ENCODE measurements around the gene NELFE.
"Not testable (repeated sequence)": the region's sequence is repeated elsewhere in the genome, so short reads cannot be mapped to it uniquely, and the experiment has no call there.

The NELFE gene

GRCh38 chr6:31907158-31907813, 51.5 kb downstream of the NELFE start:
- no peak for TF ChIP-seq CTCF (IDR thresholded peaks at IDR 0.05; ENCODE audit: extremely low read depth, insufficient read depth, missing control alignments)
- in situ Hi-C loops (cut with MboI; ENCODE audit: low pct_unique_long_range_greater_than_20kb, low sequenced_read_pairs, unreplicated experiment): no loop called here
- DNase-seq (ENCODE audit: low spot score): no peak

- DNase-seq (ENCODE audit: low spot score); in situ Hi-C loops (cut with MboI; ENCODE audit: low pct_unique_long_range_greater_than_20kb, low sequenced_read_pairs, unreplicated experiment): not testable (repeated sequence)
Measured at GRCh38 chr6:31906727-31907126, 52.0 kb downstream of the NELFE start.

GRCh38 chr6:31906122-31906521, 52.6 kb downstream of the NELFE start:
- in situ Hi-C loops (cut with MboI; ENCODE audit: low pct_unique_long_range_greater_than_20kb, low sequenced_read_pairs, unreplicated experiment): no loop called here
- TF ChIP-seq CTCF (IDR thresholded peaks at IDR 0.05; ENCODE audit: extremely low read depth, insufficient read depth, missing control alignments): no peak
- DNase-seq (ENCODE audit: low spot score): no peak

GRCh38 chr6:31905041-31905440, 53.7 kb downstream of the NELFE start:
- no peak for TF ChIP-seq CTCF (IDR thresholded peaks at IDR 0.05; ENCODE audit: extremely low read depth, insufficient read depth, missing control alignments)
- no peak for DNase-seq (ENCODE audit: low spot score)
- in situ Hi-C loops (cut with MboI; ENCODE audit: low pct_unique_long_range_greater_than_20kb, low sequenced_read_pairs, unreplicated experiment): no loop called here

GRCh38 chr6:31903957-31904356, 54.8 kb downstream of the NELFE start:
- DNase-seq (ENCODE audit: low spot score): no peak
- no peak for TF ChIP-seq CTCF (IDR thresholded peaks at IDR 0.05; ENCODE audit: extremely low read depth, insufficient read depth, missing control alignments)
- in situ Hi-C loops (cut with MboI; ENCODE audit: low pct_unique_long_range_greater_than_20kb, low sequenced_read_pairs, unreplicated experiment): no loop called here
